Hematopoietic multipotent progenitor cell treated with erythropoietin and hydrocortisone succinate and interleukin-3 and kit ligand, for 8 days (in vitro differentiated cells): ENCODE data around the gene CNTN5.
"Not testable (repeated sequence)": the region's sequence is repeated elsewhere in the genome, so short reads cannot be mapped to it uniquely, and the experiment has no call there.

Experiments used
- DNase-seq: peaks from one replicate; pipeline ENCODE4 v3.0.0-alpha.2; 2015

The CNTN5 gene

GRCh38 chr11:99020352-99021225 is at the start of gene CNTN5:
TSS of gene CNTN5 (plus strand) at chr11:99020949.
- DNase-seq, result peak; percentile 9

- DNase-seq, result no peak
Measured at GRCh38 chr11:98979205-98979604, 41.5 kb upstream of the CNTN5 start.

GRCh38 chr11:99015634-99016454 is 4.9 kb upstream of the CNTN5 start:
- DNase-seq, result peak; percentile 42

GRCh38 chr11:99019696-99020095 is 1.1 kb upstream of the CNTN5 start:
- no peak for DNase-seq

- no peak for DNase-seq
Measured at GRCh38 chr11:99037057-99037456, 16.3 kb downstream of the CNTN5 start.

GRCh38 chr11:99063331-99063730 is 42.6 kb downstream of the CNTN5 start:
- DNase-seq, result no peak

- no peak for DNase-seq
Measured at GRCh38 chr11:99065121-99065520, 44.4 kb downstream of the CNTN5 start.

GRCh38 chr11:99066618-99067317 is 46.0 kb downstream of the CNTN5 start:
- no peak for DNase-seq

GRCh38 chr11:99068832-99069231 is 48.1 kb downstream of the CNTN5 start:
- no peak for DNase-seq

- no peak for DNase-seq
Measured at GRCh38 chr11:99069856-99070444, 49.2 kb downstream of the CNTN5 start.

GRCh38 chr11:99079576-99079975 is 58.8 kb downstream of the CNTN5 start:
- DNase-seq, result no peak

GRCh38 chr11:99080154-99080553 is 59.4 kb downstream of the CNTN5 start:
- no peak for DNase-seq

- DNase-seq, result no peak
Measured at GRCh38 chr11:99098258-99098657, 77.5 kb downstream of the CNTN5 start.

GRCh38 chr11:99098751-99099150 is 78.0 kb downstream of the CNTN5 start:
- DNase-seq, result no peak

- DNase-seq, result no peak
Measured at GRCh38 chr11:99117603-99118002, 96.9 kb downstream of the CNTN5 start.

- not testable (repeated sequence) for DNase-seq
Measured at GRCh38 chr11:99133862-99134261, 113.1 kb downstream of the CNTN5 start.

GRCh38 chr11:99135508-99135907 is 114.8 kb downstream of the CNTN5 start:
- no peak for DNase-seq

GRCh38 chr11:99142237-99142636 is 121.5 kb downstream of the CNTN5 start:
- no peak for DNase-seq

GRCh38 chr11:99148352-99148751 is 127.6 kb downstream of the CNTN5 start:
- DNase-seq, result no peak

- DNase-seq, result no peak
Measured at GRCh38 chr11:99154277-99154676, 133.5 kb downstream of the CNTN5 start.

GRCh38 chr11:99160447-99160846 is 139.7 kb downstream of the CNTN5 start:
- no peak for DNase-seq

- no peak for DNase-seq
Measured at GRCh38 chr11:99162819-99163218, 142.1 kb downstream of the CNTN5 start.

GRCh38 chr11:99170591-99170990 is 149.8 kb downstream of the CNTN5 start:
- DNase-seq, result no peak
